Hippocampal formation (tissue), 2 donors: ENCODE results near the gene CSF3R.
"Not testable (repeated sequence)": the region's sequence is repeated elsewhere in the genome, so short reads cannot be mapped to it uniquely, and the experiment has no call there.

ENCODE experiments used
- DNase-seq, 2 donors: peaks; one replicate each; lab custom pipeline; 2025; lab: John Stamatoyannopoulos, UW

CSF3R gene

GRCh38 chr1:36513676-36514473, 31.2 kb upstream of the CSF3R start:
- no peak for DNase-seq

GRCh38 chr1:36512842-36513241, 30.1 kb upstream of the CSF3R start:
- no peak for DNase-seq

GRCh38 chr1:36511804-36512798, 29.4 kb upstream of the CSF3R start:
- DNase-seq: no peak

GRCh38 chr1:36511220-36511619, 28.5 kb upstream of the CSF3R start:
- DNase-seq: not testable (repeated sequence)

GRCh38 chr1:36510418-36510817, 27.7 kb upstream of the CSF3R start:
- DNase-seq: no peak

- no peak for DNase-seq
These were observed 25.5 kb upstream of the CSF3R start for GRCh38 chr1:36508257-36508656.

GRCh38 chr1:36506276-36506920, 23.7 kb upstream of the CSF3R start:
- DNase-seq: no peak

- no peak for DNase-seq
These were observed 21.0 kb upstream of the CSF3R start for GRCh38 chr1:36503733-36504132.

- DNase-seq: no peak
These were observed 20.4 kb upstream of the CSF3R start for GRCh38 chr1:36503159-36503558.

- DNase-seq: no peak
These were observed 19.9 kb upstream of the CSF3R start for GRCh38 chr1:36502616-36503015.

GRCh38 chr1:36501911-36502310, 19.2 kb upstream of the CSF3R start:
- not testable (repeated sequence) for DNase-seq

GRCh38 chr1:36497207-36497606, 14.5 kb upstream of the CSF3R start:
- no peak for DNase-seq

- DNase-seq: no peak
These were observed 12.3 kb upstream of the CSF3R start for GRCh38 chr1:36494971-36495370.

GRCh38 chr1:36493524-36493923, 10.8 kb upstream of the CSF3R start:
- DNase-seq: no peak

GRCh38 chr1:36492491-36492890, 9.8 kb upstream of the CSF3R start:
- DNase-seq: no peak

GRCh38 chr1:36489258-36490051, 6.7 kb upstream of the CSF3R start:
- not testable (repeated sequence) for DNase-seq

- no peak for DNase-seq
These were observed 5.2 kb upstream of the CSF3R start for GRCh38 chr1:36487906-36488305.

- not testable (repeated sequence) for DNase-seq
These were observed 4.6 kb upstream of the CSF3R start for GRCh38 chr1:36487336-36487725.

- peak; percentile 9 to 30 for DNase-seq
These were observed 4.0 kb upstream of the CSF3R start for GRCh38 chr1:36486439-36487335.

GRCh38 chr1:36486093-36486438, 3.4 kb upstream of the CSF3R start:
- DNase-seq: no peak

GRCh38 chr1:36484099-36484498, 1.4 kb upstream of the CSF3R start:
- DNase-seq: no peak
